UCSD-AML1 (cell line): ENCODE measurements around the gene MZT2B.
"Not testable (repeated sequence)": the region's sequence is repeated elsewhere in the genome, so short reads cannot be mapped to it uniquely, and the experiment has no call there.

ENCODE experiments used
- DNase-seq: peaks from one replicate; lab custom pipeline; 2025; ENCODE audit not compliant: unreplicated experiment; lab: John Stamatoyannopoulos, UW

The MZT2B gene

DNA sequence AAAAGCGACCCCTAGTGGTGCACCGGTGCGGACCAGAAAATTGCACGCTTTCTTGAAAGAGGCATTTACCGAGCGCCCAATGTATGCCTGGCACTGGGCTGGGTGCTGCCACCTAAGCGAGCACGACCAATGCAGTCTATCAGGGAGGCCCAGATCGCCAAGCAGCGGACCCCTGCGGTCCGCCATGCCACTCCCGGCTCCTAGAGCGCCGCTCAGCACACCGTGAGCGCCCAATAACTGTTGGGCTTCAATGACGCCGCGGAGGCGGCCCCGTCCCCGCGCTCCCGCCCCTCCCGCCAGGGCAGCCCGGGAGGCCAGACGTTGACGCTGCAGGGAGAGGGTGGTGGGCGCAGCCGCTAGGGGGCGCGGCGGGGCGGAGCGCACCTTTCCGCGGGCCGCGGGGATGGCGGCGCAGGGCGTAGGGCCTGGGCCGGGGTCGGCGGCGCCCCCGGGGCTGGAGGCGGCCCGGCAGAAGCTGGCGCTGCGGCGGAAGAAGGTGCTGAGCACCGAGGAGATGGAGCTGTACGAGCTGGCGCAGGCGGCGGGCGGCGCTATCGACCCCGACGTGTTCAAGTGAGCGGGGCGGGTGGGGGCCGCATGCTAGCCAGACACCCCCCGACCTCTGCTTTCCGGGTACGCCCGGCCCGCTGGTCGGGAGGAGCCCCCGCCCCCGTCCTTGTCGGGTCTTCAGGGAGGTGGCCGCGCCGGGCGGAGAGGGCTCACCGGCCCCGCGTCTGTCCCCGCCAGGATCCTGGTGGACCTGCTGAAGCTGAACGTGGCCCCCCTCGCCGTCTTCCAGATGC lies at the start of gene MZT2B:
Gene MZT2B (plus strand): TSS at position 383 of the 803 bp plus-strand sequence. CDS start 21 bp downstream, at position 404.
- peak; percentile 93 for DNase-seq

DNA sequence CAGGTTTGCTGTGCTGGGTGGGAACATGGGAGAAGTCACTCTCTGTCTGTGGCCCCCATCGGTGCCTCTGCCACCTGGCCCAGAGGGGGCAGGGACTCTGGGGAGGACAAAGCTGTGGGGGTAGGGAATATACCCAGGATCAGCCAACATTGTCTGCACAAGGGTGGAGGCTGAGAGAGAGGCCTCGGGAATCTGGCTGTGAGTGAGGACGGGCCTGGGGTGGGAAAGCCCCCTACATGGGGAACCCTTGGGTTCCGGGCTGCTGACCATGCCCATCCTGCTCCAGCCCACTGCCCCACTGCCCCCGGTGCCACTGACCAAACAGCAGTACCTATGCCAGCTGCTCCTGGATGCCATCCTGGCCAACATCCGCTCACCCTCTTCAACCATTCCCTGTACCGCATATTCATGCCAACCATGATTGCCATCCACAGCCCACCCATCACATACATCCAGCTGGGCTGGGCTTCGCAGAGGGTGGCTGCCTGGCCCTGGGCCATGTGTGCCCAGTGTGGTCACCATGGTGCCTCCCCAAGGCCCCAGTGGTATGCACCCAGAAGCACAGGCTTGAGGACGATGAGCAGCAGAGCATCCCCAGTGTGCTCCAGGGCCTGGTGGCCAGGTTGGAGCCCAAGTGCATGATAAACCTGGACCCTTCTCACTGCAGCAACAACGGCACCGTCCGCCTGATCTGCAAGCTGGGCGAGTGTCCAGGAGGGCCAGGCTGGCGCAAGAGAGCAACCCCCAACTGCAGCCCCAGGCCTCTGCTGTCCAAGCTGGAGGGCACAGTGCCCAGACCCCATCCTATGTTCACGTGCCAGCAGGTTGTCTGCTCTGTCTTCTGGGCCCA lies 46.1 kb upstream of the MZT2B start:
- no peak for DNase-seq

DNA sequence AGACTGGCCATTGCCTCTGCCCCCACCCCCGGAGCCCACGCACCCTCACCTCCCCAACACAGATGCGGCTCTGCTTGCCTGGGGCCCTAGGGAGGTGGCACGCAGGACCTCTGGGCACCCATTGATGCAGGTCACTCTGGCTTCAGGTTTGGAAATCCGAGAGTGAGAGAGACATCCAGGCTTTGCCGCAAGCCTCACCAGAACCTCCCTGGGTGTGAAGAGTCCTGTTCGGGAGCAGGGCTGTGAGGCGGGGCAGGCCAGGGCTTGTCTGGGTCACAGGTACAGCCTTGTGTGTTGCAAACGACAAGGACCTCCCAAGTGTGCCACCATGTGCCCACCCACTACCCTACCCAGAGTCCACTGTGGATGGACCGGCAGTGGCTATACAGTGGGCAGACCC lies 45.5 kb upstream of the MZT2B start:
- DNase-seq, result not testable (repeated sequence)

GRCh38 chr2:130137118-130137517 lies 44.9 kb upstream of the MZT2B start:
- not testable (repeated sequence) for DNase-seq

DNA sequence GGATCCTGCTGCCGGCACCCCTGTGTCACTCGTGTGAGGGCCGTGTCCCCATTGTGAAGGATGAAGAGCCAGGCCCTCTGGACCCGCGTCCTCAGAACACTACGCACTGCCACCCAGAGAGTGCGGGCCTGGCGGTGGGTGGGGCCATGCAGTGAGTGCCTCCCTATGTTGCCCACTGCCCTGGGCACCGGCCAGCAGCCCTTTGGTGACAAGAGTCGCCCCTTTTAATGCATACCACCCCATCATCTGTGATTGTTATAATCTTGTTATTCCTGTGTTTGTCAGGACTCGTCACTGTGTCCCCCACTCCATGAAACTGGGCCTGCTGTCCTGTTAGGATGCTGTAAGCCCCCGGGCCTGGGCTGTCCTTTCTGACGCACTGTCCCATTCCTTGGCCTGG lies 43.7 kb upstream of the MZT2B start:
- DNase-seq, result not testable (repeated sequence)

- not testable (repeated sequence) for DNase-seq
Measured at GRCh38 chr2:130138841-130139251, 43.2 kb upstream of the MZT2B start.

- not testable (repeated sequence) for DNase-seq
Measured at GRCh38 chr2:130139331-130140280, 42.5 kb upstream of the MZT2B start.

DNA sequence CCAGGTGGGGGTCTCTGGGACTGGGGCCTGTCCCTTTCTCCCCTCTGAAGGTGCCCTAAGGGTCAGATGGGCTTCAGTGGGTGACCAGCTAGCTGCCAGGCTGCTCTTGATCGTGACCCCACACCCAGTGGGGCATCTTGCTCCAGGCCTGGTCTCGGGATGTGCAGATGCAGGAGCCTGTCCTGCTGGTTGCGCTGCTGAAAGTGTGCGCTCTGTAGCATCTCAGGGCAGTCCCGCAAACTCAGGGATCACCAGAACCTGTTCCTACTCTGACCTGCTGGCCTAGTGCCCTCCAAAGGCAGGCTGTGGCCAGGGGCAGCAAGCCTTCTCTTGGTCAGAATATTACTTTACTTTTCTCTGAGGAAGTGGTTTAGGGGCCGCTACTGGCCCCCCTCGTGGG lies 41.5 kb upstream of the MZT2B start:
- not testable (repeated sequence) for DNase-seq

- not testable (repeated sequence) for DNase-seq
Measured at GRCh38 chr2:130141002-130141401, 41.1 kb upstream of the MZT2B start.

DNA sequence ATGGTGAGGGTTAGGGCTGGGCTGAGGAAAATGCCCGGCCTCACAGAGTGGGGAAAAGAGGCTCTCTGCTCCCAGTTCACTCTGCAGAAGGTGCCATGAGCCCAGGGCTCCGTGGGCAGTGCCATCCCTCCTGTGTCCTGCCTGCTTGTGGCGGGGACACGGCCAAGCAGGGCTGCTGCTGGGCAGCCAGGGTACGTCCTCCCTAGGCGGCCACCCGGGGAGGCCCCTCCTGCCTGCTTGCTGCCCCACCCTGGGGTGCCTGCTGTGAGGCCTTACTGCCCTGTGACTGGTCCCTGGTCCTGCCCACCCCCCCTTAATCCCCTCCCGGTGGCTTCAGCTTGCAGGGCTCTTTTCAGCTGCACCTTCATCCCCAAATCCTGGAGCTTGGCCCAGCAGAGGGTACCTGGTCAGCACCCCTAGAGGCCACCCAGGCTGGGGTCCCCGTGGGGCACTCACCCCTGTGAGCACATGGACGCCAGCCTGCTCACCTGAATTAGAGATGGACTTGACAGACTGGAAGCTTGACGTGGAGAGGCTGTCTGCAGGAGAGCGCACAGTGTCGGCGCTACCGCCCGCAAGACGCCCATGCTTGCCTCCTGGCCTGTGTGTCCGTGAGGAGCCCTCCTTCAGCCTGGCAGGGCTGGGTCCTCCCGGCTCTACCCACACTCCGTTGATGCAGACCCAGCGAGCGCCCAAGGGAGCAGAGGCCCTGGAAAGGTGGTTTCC lies 40.3 kb upstream of the MZT2B start:
- not testable (repeated sequence) for DNase-seq

- DNase-seq, result not testable (repeated sequence)
Measured at GRCh38 chr2:130142396-130143265, 39.4 kb upstream of the MZT2B start.

GRCh38 chr2:130143266-130144039 lies 38.6 kb upstream of the MZT2B start:
- DNase-seq, result not testable (repeated sequence)

- not testable (repeated sequence) for DNase-seq
Measured at GRCh38 chr2:130145006-130145414, 37.1 kb upstream of the MZT2B start, which contains the start of gene CCDC74B. Gene CCDC74B (minus strand): TSS chr2:130145112. CDS start chr2:130144996, 116 bp downstream.

GRCh38 chr2:130148515-130148914 lies 33.5 kb upstream of the MZT2B start:
- DNase-seq, result not testable (repeated sequence)

- no peak for DNase-seq
Measured at GRCh38 chr2:130150181-130151144, 31.6 kb upstream of the MZT2B start.

DNA sequence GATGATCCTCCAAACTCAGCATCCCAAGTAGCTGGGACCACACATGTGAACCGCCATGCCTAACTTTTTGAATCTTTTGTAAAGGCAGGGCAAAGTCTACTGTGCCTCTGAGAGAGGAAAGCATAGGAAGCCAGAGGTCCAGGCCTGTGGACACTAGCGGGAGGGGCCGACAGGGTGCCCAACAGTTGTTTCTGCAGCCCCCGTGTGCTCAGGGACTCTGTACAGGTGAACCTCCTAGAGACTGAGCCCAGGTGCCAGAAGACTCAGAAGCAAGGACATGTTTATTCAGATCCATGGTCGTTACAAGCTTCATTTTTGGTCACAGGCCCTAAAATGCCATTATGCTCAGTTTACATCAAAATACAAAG lies 30.9 kb upstream of the MZT2B start:
- DNase-seq, result not testable (repeated sequence)
